ENCODE measurements around the gene VSIG10L2. TPM values are rescaled to one million over a fixed set of nuclear protein-coding genes. Genes with fewer than 3 reads are reported as not detected.
"Not testable (repeated sequence)": the region's sequence is repeated elsewhere in the genome, so short reads cannot be mapped to it uniquely, and the experiment has no call there.

Gene VSIG10L2
- total RNA-seq, 1 donor from 2014 or later, result not detected

GRCh38 chr11:125980436-125980835 lies 34.6 kb downstream of the VSIG10L2 start:
- no peak overlapping the region for H3K27ac Mint-ChIP-seq (ENCODE audit: unreplicated experiment)
- no peak overlapping the region for H3K4me3 Mint-ChIP-seq (ENCODE audit: unreplicated experiment)
- H3K36me3 Mint-ChIP-seq (ENCODE audit: low read depth), result peaks cover 1% of the 10 kb centered on the region
- no peak for DNase-seq (ENCODE audit: low spot score)
- TF ChIP-seq CTCF (IDR thresholded peaks at IDR 0.05), result no peak
- no peaks in the 10 kb centered on the region for H3K27me3 Mint-ChIP-seq (ENCODE audit: low read depth)
- H3K4me1 Mint-ChIP-seq (ENCODE audit: low read depth), result peaks cover 28% of the 10 kb centered on the region
- H3K9me3 Mint-ChIP-seq (ENCODE audit: low read depth), result no peaks in the 10 kb centered on the region

DNA sequence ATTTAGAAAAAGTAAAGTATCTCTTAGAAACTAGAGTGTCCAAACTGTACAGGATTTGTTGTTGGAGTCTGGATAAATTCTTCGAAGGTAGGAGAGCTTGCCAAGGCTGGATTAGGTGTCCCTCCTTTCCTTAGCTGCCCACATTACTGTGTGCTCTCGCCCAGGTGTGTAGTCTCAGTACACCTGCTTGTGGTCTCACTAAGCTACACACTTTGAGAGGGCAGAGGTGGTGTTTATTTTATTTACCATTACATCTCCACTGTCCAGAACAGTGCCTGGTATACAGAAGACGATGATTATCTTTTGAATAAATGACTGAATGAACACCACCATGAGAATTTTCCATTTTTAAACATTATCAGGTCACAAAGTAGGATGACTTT lies 36.5 kb downstream of the VSIG10L2 start:
- peaks cover 3% of the 10 kb centered on the region for H3K36me3 Mint-ChIP-seq (ENCODE audit: low read depth)
- H3K9me3 Mint-ChIP-seq (ENCODE audit: low read depth), result no peaks in the 10 kb centered on the region
- no peak for TF ChIP-seq CTCF (IDR thresholded peaks at IDR 0.05)
- no peak overlapping the region for H3K4me3 Mint-ChIP-seq (ENCODE audit: unreplicated experiment)
- no peak for DNase-seq (ENCODE audit: low spot score)
- no peaks in the 10 kb centered on the region for H3K27me3 Mint-ChIP-seq (ENCODE audit: low read depth)
- H3K27ac Mint-ChIP-seq (ENCODE audit: unreplicated experiment), result no peak overlapping the region
- peaks cover 28% of the 10 kb centered on the region for H3K4me1 Mint-ChIP-seq (ENCODE audit: low read depth)

- not testable (repeated sequence) for H3K9me3 Mint-ChIP-seq (ENCODE audit: low read depth); DNase-seq (ENCODE audit: low spot score); H3K27me3 Mint-ChIP-seq (ENCODE audit: low read depth); H3K4me3 Mint-ChIP-seq (ENCODE audit: unreplicated experiment); H3K36me3 Mint-ChIP-seq (ENCODE audit: low read depth); H3K27ac Mint-ChIP-seq (ENCODE audit: unreplicated experiment)
- peaks cover 24% of the 10 kb centered on the region for H3K4me1 Mint-ChIP-seq (ENCODE audit: low read depth)
Measured at GRCh38 chr11:125985956-125986355, 40.1 kb downstream of the VSIG10L2 start.

DNA sequence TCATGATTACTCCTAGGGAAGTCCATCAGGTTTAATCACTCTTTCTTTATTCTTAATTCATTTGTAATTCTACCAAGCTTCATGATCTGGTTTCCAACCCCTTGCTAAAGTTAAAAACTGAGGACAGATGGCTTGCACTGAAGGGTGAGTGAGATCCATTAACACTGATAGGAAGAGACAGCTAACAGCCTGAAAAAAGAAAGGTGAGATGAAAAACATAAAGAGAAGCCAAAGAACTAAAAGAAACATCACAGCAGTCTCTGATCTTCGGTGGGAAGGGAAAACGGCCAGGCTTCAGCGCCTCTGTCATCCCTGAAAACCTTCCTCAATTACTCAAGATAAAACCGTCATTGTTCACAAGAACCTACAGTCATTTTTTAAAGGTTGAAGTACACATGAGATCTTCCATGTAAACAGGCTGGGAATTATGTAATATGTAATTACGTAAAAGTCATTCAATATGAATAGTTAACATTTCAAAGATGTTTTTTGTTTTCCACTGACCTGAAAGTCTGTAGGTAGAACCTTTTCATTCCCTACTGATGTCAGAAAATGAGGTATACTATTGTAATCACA lies 41.3 kb downstream of the VSIG10L2 start:
- no peaks in the 10 kb centered on the region for H3K9me3 Mint-ChIP-seq (ENCODE audit: low read depth)
- no peak for TF ChIP-seq CTCF (IDR thresholded peaks at IDR 0.05)
- H3K27ac Mint-ChIP-seq (ENCODE audit: unreplicated experiment), result no peak overlapping the region
- peaks cover 26% of the 10 kb centered on the region for H3K4me1 Mint-ChIP-seq (ENCODE audit: low read depth)
- no peak overlapping the region for H3K4me3 Mint-ChIP-seq (ENCODE audit: unreplicated experiment)
- no peak for DNase-seq (ENCODE audit: low spot score)
- H3K27me3 Mint-ChIP-seq (ENCODE audit: low read depth), result no peaks in the 10 kb centered on the region
- H3K36me3 Mint-ChIP-seq (ENCODE audit: low read depth), result peaks cover 4% of the 10 kb centered on the region

DNA sequence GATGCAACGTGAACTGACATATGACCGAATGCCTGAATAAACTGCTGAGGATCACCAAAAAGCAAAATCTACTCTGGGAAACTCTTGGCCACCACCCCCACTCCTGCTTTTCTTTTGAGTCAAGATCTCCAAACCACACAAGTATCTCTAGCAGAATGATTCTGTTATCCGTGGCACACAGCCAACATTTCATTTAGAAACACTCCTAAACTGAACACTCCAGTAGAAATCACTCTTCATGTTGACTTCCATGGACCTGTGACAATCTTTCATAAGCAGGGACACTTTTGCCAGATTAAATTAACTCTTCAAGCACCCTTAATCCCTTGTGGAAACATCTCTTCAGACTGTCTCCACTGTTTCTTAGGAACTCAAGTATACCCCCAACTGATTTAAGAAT lies 44.4 kb downstream of the VSIG10L2 start:
- Mint-ChIP-seq H3K27ac (ENCODE audit: unreplicated experiment) (no peak overlapping the region), H3K9me3 (ENCODE audit: low read depth) (no peaks in the 10 kb centered on the region), H3K27me3 (ENCODE audit: low read depth) (no peaks in the 10 kb centered on the region), H3K36me3 (ENCODE audit: low read depth) (peaks cover 14% of the 10 kb centered on the region), H3K4me3 (ENCODE audit: unreplicated experiment) (no peak overlapping the region), H3K4me1 (ENCODE audit: low read depth) (peaks cover 18% of the 10 kb centered on the region)
- no peak for TF ChIP-seq CTCF (IDR thresholded peaks at IDR 0.05)
- no peak for DNase-seq (ENCODE audit: low spot score)

DNA sequence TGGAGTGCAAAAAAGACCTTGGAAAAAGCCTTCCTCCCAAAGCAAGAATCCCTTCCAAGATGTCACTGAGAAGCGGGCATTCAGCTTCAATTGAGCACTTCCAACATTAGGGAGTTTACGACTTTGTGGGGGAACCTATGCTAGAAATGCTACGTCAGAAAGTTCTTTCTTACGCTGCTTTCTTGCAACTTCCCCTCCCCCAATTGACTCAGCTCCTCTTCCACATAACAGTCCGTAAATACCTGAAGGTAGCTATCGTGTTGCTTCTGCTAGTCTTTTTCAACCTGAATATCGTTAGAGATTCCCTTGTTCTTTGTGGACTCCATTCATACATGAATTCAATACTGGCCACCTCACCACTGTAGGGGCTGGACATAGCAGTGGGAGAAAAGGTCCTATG lies 47.0 kb downstream of the VSIG10L2 start:
- peaks cover 18% of the 10 kb centered on the region for H3K4me1 Mint-ChIP-seq (ENCODE audit: low read depth)
- no peak overlapping the region for H3K4me3 Mint-ChIP-seq (ENCODE audit: unreplicated experiment)
- H3K9me3 Mint-ChIP-seq (ENCODE audit: low read depth), result no peaks in the 10 kb centered on the region
- TF ChIP-seq CTCF (IDR thresholded peaks at IDR 0.05), result no peak
- H3K36me3 Mint-ChIP-seq (ENCODE audit: low read depth), result peaks cover 15% of the 10 kb centered on the region
- DNase-seq (ENCODE audit: low spot score), result no peak
- H3K27ac Mint-ChIP-seq (ENCODE audit: unreplicated experiment), result no peak overlapping the region
- no peaks in the 10 kb centered on the region for H3K27me3 Mint-ChIP-seq (ENCODE audit: low read depth)

Measured in chondrocyte (in vitro differentiated cells).